IMR-90 (cell line): ENCODE measurements around the gene RNF186. TPM values are rescaled to one million over a fixed set of nuclear protein-coding genes. Genes with fewer than 3 reads are reported as not detected.

Source experiments
- ATAC-seq: fragments of 200-7000 bp; cut with Tn5 transposase; 2 replicates; pipeline ENCODE4 v1.9.1; 2020; ENCODE audit warnings: low read depth, mild to moderate bottlenecking, moderate library complexity
- BruUV-seq: library from RNA; stranded (reverse); fragments of 400-500 nt; replicated peaks from 2 replicates; lab custom pipeline; 2021; lab: Mats Ljungman, UMichigan
- CTCF ChIA-PET: fragments of 300-600 bp; formaldehyde crosslinking; extraction: SDS; loops from one replicate; lab custom pipeline; 2021; ENCODE audit warnings: antibody characterized with exemption; lab: Yijun Ruan, JAX
- POLR2A ChIA-PET: fragments of 300-600 bp; sonication (Branson Sonifier 250); formaldehyde crosslinking; loops from one replicate; lab custom pipeline; 2022; ENCODE audit warnings: antibody characterized with exemption; ENCODE audit not compliant: unreplicated experiment; lab: Charles Lee
- DNase-seq: peaks from one replicate; pipeline ENCODE4 v3.0.0; 2013
- H2AFZ ChIP-seq: replicated peaks from 2 replicates; pipeline ENCODE3; 2013; ENCODE audit warnings: low read length, mild to moderate bottlenecking; ENCODE audit not compliant: poor library complexity
- H2AK5ac ChIP-seq: 2 replicates; pipeline ENCODE4 v1.6.1; 2013; ENCODE audit warnings: low read depth, low read length, inconsistent platforms
- H2AK9ac ChIP-seq: replicated peaks from 2 replicates; pipeline ENCODE3; 2013; ENCODE audit warnings: mild to moderate bottlenecking, low read depth, low read length, moderate library complexity; ENCODE audit not compliant: poor library complexity
- H2BK120ac ChIP-seq: 2 replicates; pipeline ENCODE4 v1.6.1; 2013; ENCODE audit warnings: low read depth, low read length, inconsistent platforms
- H2BK15ac ChIP-seq: 3 replicates; pipeline ENCODE4 v1.6.1; 2013; ENCODE audit warnings: low read depth, low read length, inconsistent platforms
- H2BK20ac ChIP-seq: 2 replicates; pipeline ENCODE4 v1.6.1; 2013; ENCODE audit warnings: low read depth, mild to moderate bottlenecking, inconsistent platforms, low read length, moderate library complexity
- H2BK5ac ChIP-seq: 2 replicates; pipeline ENCODE4 v1.6.1; 2013; ENCODE audit warnings: mild to moderate bottlenecking, low read depth, low read length, inconsistent platforms; ENCODE audit not compliant: poor library complexity, severe bottlenecking
- H3K14ac ChIP-seq: replicated peaks from 2 replicates; pipeline ENCODE4 v1.6.1; 2013; ENCODE audit warnings: low read depth, low read length, inconsistent platforms
- H3K18ac ChIP-seq: 2 replicates; pipeline ENCODE4 v1.6.1; 2013; ENCODE audit warnings: low read depth, low read length, control low read depth
- H3K23ac ChIP-seq: 2 replicates; pipeline ENCODE4 v1.6.1; 2013; ENCODE audit warnings: low read depth, low read length, inconsistent platforms
- H3K27ac ChIP-seq: 2 replicates; pipeline ENCODE4 v1.5.1; 2013; ENCODE audit warnings: mild to moderate bottlenecking, control low read depth, low read length; ENCODE audit not compliant: insufficient read depth
- H3K27me3 ChIP-seq: 2 replicates; pipeline ENCODE4 v1.6.1; 2013; ENCODE audit warnings: low read length; ENCODE audit not compliant: control insufficient read depth, insufficient read depth
- H3K36me3 ChIP-seq: 2 replicates; pipeline ENCODE4 v1.6.1; 2013; ENCODE audit warnings: low read length, mixed read lengths; ENCODE audit not compliant: control insufficient read depth, insufficient read depth
- H3K4ac ChIP-seq: 2 replicates; pipeline ENCODE4 v1.6.1; 2013; ENCODE audit warnings: low read depth, low read length, inconsistent platforms
- H3K4me1 ChIP-seq: 2 replicates; pipeline ENCODE4 v1.6.1; 2013; ENCODE audit warnings: low read length, mixed read lengths; ENCODE audit not compliant: control insufficient read depth, insufficient read depth
- H3K4me2 ChIP-seq: 2 replicates; pipeline ENCODE4 v1.6.1; 2013; ENCODE audit warnings: low read depth, mild to moderate bottlenecking, control low read depth, low read length, moderate library complexity
- H3K4me3 ChIP-seq: 2 replicates; pipeline ENCODE4 v1.5.1; 2013; ENCODE audit warnings: low read depth, mild to moderate bottlenecking, control low read depth, low read length, moderate library complexity; ENCODE audit not compliant: insufficient read depth
- H3K56ac ChIP-seq: 2 replicates; pipeline ENCODE4 v1.6.1; 2013; ENCODE audit warnings: low read length, inconsistent platforms; ENCODE audit not compliant: insufficient read depth; ENCODE audit errors: extremely low read depth
- H3K79me1 ChIP-seq, 2 experiments: 2 replicates each; pipeline ENCODE4 v1.6.1; 2013; ENCODE audit warnings: low read length in 2 of 2, inconsistent platforms in 1 of 2, low read depth in 1 of 2
- H3K9ac ChIP-seq: 2 replicates; pipeline ENCODE4 v1.6.1; 2013; ENCODE audit warnings: low read depth, low read length, control low read depth
- H3K9me1 ChIP-seq: 2 replicates; pipeline ENCODE4 v1.6.1; 2013; ENCODE audit warnings: low read length, inconsistent platforms; ENCODE audit not compliant: insufficient read depth
- H3K9me3 ChIP-seq: 2 replicates; pipeline ENCODE4 v1.6.1; 2013; ENCODE audit warnings: low read length; ENCODE audit not compliant: control insufficient read depth, insufficient read depth
- H4K20me1 ChIP-seq: 2 replicates; pipeline ENCODE4 v1.6.1; 2013; ENCODE audit warnings: low read length, inconsistent platforms; ENCODE audit not compliant: insufficient read depth
- H4K5ac ChIP-seq: 2 replicates; pipeline ENCODE4 v1.6.1; 2013; ENCODE audit warnings: mild to moderate bottlenecking, low read depth, low read length, control low read depth
- H4K8ac ChIP-seq, 2 experiments: 2 replicates each; pipeline ENCODE4 v1.6.1; 2013; ENCODE audit warnings: low read depth in 2 of 2, low read length in 2 of 2, control low read depth in 1 of 2, inconsistent platforms in 1 of 2
- H4K91ac ChIP-seq: 2 replicates; pipeline ENCODE4 v1.6.1; 2013; ENCODE audit warnings: low read depth, low read length, inconsistent platforms; ENCODE audit not compliant: insufficient read depth
- BHLHE40 ChIP-seq: fragments of 150-350 bp; IDR thresholded peaks from 2 replicates; pipeline ENCODE4 v1.6.1; 2016; ENCODE audit warnings: mild to moderate bottlenecking, low read depth, low read length
- CEBPB ChIP-seq: IDR thresholded peaks from 2 replicates; pipeline ENCODE4 v1.6.1; 2012; ENCODE audit warnings: low read depth, low read length, improper control_type of control experiment
- FOS ChIP-seq: fragments of 150-350 bp; IDR thresholded peaks from 2 replicates; pipeline ENCODE4 v1.6.1; 2016; ENCODE audit warnings: low read depth, low read length
- MAFK ChIP-seq: IDR thresholded peaks from 2 replicates; pipeline ENCODE4 v1.6.1; 2012; ENCODE audit warnings: low read depth, low read length, improper control_type of control experiment
- MAZ ChIP-seq: IDR thresholded peaks from 2 replicates; pipeline ENCODE4 v1.6.1; 2012; ENCODE audit warnings: low read depth, mild to moderate bottlenecking, low read length, improper control_type of control experiment, moderate library complexity, borderline replicate concordance
- MXI1 ChIP-seq: IDR thresholded peaks from 2 replicates; pipeline ENCODE4 v1.6.1; 2012; ENCODE audit warnings: low read depth, mild to moderate bottlenecking, low read length, moderate library complexity, borderline replicate concordance
- NFE2L2 ChIP-seq: fragments of 150-350 bp; IDR thresholded peaks from 2 replicates; pipeline ENCODE4 v1.6.1; 2016; ENCODE audit warnings: low read depth, mild to moderate bottlenecking, low read length
- POLR2A ChIP-seq: IDR thresholded peaks from 2 replicates; pipeline ENCODE4 v1.6.1; 2012; ENCODE audit warnings: mild to moderate bottlenecking, low read depth, low read length
- RAD21 ChIP-seq: IDR thresholded peaks from 2 replicates; pipeline ENCODE4 v1.6.1; 2012; ENCODE audit warnings: low read length, improper control_type of control experiment
- RCOR1 ChIP-seq: IDR thresholded peaks from 2 replicates; pipeline ENCODE4 v1.6.1; 2012; ENCODE audit warnings: mild to moderate bottlenecking, low read length, improper control_type of control experiment; ENCODE audit not compliant: insufficient replicate concordance
- RFX5 ChIP-seq: IDR thresholded peaks from 2 replicates; pipeline ENCODE4 v1.8.0; 2012; ENCODE audit warnings: low read depth, mild to moderate bottlenecking, low read length, moderate library complexity
- WGBS, 2 experiments: methylation state at CpG; one replicate each; pipeline versions ENCODE4 v1.1.5 to v1.1.7; 2013; ENCODE audit warnings: missing lambda C conversion rate in 2 of 2; ENCODE audit not compliant: insufficient read length in 1 of 2; ENCODE audit errors: extremely low coverage in 2 of 2; 5-methylcytosine and 5-hydroxymethylcytosine counted together
- dilution Hi-C: fragments of 300-500 bp; cut with HindIII; formaldehyde crosslinking; loops from one replicate; pipeline ENCODE4 v1.14.3; 2018; ENCODE audit warnings: low sequenced_read_pairs; ENCODE audit not compliant: unreplicated experiment
- in situ Hi-C: fragments of 300-500 bp; cut with MboI; formaldehyde crosslinking; loops from 3 replicates; pipeline ENCODE4 v1.14.3; 2019; ENCODE audit warnings: low sequenced_read_pairs, inconsistent platforms, mixed read lengths
- intact Hi-C: fragments of 100-400 bp; cut with micrococcal nuclease; formaldehyde crosslinking; loops from 2 replicates; pipeline ENCODE4 v1.10.0; 2022
- polyA plus RNA-seq, 3 experiments: library from polyadenylated mRNA; depleted of rRNA; stranded (reverse); fragments of >200 nt; gene quantifications; 2 replicates each; pipeline ENCODE4 v1.2.3, GENCODE V29; 2012; ENCODE audit warnings: low replicate concordance in 1 of 3
- total RNA-seq: library from RNA; depleted of rRNA; stranded (reverse); fragments of >200 nt; gene quantifications from 2 replicates; pipeline ENCODE4 v1.2.3, GENCODE V29; 2012
- TF ChIP-seq, protein P1 (sequence below): fragments of 150-350 bp; IDR thresholded peaks from 2 replicates; pipeline ENCODE4 v1.6.1; 2017; ENCODE audit warnings: mild to moderate bottlenecking, antibody characterized with exemption, low read length, low read depth
- TF ChIP-seq, protein P2 (sequence below): fragments of 150-350 bp; IDR thresholded peaks from 2 replicates; pipeline ENCODE4 v1.6.1; 2016; ENCODE audit warnings: low read depth, mild to moderate bottlenecking, low read length, moderate library complexity, borderline replicate concordance
- TF ChIP-seq, protein P3 (sequence below): conservative IDR thresholded peaks from 2 replicates; pipeline ENCODE4 v1.5.1; 2012; ENCODE audit warnings: mild to moderate bottlenecking, low read depth, low read length, improper control_type of control experiment

The RNF186 gene
- total and polyA plus RNA-seq, 2 of the 4 experiments (the other 2 are of a cell fraction) = not detected

DNA sequence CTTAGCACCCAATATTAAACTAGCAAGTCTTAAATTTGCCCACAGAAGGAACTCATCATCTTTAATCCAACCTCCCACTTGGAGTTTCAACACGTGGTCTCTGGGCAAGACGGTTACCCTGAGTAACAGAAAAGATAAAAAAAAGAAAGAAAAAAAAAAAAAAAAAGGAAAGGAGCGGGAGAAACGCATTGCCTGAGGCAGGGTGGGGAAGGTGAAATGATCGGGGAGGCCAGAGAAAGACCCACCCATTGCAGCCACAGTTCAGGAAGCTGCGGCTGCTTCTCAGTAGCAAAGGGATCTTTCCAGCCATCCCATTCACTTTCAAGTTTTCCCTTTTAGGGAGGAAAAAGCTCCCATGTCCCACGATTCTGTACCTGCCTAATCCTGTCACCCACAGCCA, 35.1 kb upstream of the RNF186 start:
- Histone ChIP-seq H2BK15ac (no peak overlapping the region), H2AK5ac (no peak overlapping the region), H3K56ac (no peak overlapping the region), H3K14ac (no peak overlapping the region), H3K9ac (no peak overlapping the region), H4K91ac (no peak overlapping the region), H3K4me3 (no peak overlapping the region), H2AK9ac (no peak overlapping the region), H3K9me3 (no peaks in the 10 kb centered on the region), H3K18ac (no peak overlapping the region), H3K79me1 (no peaks in the 10 kb centered on the region), H3K4me1 (no peaks in the 10 kb centered on the region), H2BK120ac (no peak overlapping the region), H4K5ac (no peak overlapping the region), H2BK5ac (no peak overlapping the region), H3K4me2 (no peak overlapping the region), H2AFZ (no peak overlapping the region), H3K9me1 (no peaks in the 10 kb centered on the region), H4K8ac (no peak overlapping the region), H3K23ac (no peak overlapping the region), H3K27ac (no peak overlapping the region), H4K20me1 (no peaks in the 10 kb centered on the region), H3K27me3 (peaks cover 11% of the 10 kb centered on the region), H3K4ac (no peak overlapping the region), H3K36me3 (no peaks in the 10 kb centered on the region), H2BK20ac (no peak overlapping the region)
- WGBS, 2 experiments = no CpG with 5 or more reads among the region's 7 CpGs
- DNase-seq (no peak), ATAC-seq (no peak)
- CTCF ChIA-PET = no interaction called here
- in situ Hi-C loops = no loop called here
- no peak for TF ChIP-seq RAD21
- TF ChIP-seq, protein P1, sequence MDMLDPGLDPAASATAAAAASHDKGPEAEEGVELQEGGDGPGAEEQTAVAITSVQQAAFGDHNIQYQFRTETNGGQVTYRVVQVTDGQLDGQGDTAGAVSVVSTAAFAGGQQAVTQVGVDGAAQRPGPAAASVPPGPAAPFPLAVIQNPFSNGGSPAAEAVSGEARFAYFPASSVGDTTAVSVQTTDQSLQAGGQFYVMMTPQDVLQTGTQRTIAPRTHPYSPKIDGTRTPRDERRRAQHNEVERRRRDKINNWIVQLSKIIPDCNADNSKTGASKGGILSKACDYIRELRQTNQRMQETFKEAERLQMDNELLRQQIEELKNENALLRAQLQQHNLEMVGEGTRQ = no peak
- TF ChIP-seq CEBPB = no peak
- TF ChIP-seq, protein P2, sequence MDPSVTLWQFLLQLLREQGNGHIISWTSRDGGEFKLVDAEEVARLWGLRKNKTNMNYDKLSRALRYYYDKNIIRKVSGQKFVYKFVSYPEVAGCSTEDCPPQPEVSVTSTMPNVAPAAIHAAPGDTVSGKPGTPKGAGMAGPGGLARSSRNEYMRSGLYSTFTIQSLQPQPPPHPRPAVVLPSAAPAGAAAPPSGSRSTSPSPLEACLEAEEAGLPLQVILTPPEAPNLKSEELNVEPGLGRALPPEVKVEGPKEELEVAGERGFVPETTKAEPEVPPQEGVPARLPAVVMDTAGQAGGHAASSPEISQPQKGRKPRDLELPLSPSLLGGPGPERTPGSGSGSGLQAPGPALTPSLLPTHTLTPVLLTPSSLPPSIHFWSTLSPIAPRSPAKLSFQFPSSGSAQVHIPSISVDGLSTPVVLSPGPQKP = no peak
- no peak for TF ChIP-seq MAFK
- no peak for TF ChIP-seq BHLHE40
- TF ChIP-seq MAZ = no peak
- TF ChIP-seq NFE2L2 = no peak
- TF ChIP-seq FOS = no peak
- TF ChIP-seq RFX5 = no peak
- TF ChIP-seq MXI1 = no peak
- TF ChIP-seq, protein P3, sequence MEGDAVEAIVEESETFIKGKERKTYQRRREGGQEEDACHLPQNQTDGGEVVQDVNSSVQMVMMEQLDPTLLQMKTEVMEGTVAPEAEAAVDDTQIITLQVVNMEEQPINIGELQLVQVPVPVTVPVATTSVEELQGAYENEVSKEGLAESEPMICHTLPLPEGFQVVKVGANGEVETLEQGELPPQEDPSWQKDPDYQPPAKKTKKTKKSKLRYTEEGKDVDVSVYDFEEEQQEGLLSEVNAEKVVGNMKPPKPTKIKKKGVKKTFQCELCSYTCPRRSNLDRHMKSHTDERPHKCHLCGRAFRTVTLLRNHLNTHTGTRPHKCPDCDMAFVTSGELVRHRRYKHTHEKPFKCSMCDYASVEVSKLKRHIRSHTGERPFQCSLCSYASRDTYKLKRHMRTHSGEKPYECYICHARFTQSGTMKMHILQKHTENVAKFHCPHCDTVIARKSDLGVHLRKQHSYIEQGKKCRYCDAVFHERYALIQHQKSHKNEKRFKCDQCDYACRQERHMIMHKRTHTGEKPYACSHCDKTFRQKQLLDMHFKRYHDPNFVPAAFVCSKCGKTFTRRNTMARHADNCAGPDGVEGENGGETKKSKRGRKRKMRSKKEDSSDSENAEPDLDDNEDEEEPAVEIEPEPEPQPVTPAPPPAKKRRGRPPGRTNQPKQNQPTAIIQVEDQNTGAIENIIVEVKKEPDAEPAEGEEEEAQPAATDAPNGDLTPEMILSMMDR = no peak
- no peak for TF ChIP-seq POLR2A
- TF ChIP-seq RCOR1 = no peak
- dilution Hi-C loops = no loop called here
- no TSS peak for BruUV-seq
- intact Hi-C loops = no loop called here
- POLR2A ChIA-PET = no interaction called here
